ENCODE results near the gene AZU1. TPM values are rescaled to one million over a fixed set of nuclear protein-coding genes. Genes with fewer than 3 reads are reported as not detected.
A peak's percentile ranks its signal among the peaks of the same experiment; 100 is the strongest.

AZU1 gene
- total and polyA plus RNA-seq, 2 of the 8 experiments (the other 6 are each of a cell fraction or from before 2014, with no cell fraction given) = 0.80 to 1.3 TPM

DNA sequence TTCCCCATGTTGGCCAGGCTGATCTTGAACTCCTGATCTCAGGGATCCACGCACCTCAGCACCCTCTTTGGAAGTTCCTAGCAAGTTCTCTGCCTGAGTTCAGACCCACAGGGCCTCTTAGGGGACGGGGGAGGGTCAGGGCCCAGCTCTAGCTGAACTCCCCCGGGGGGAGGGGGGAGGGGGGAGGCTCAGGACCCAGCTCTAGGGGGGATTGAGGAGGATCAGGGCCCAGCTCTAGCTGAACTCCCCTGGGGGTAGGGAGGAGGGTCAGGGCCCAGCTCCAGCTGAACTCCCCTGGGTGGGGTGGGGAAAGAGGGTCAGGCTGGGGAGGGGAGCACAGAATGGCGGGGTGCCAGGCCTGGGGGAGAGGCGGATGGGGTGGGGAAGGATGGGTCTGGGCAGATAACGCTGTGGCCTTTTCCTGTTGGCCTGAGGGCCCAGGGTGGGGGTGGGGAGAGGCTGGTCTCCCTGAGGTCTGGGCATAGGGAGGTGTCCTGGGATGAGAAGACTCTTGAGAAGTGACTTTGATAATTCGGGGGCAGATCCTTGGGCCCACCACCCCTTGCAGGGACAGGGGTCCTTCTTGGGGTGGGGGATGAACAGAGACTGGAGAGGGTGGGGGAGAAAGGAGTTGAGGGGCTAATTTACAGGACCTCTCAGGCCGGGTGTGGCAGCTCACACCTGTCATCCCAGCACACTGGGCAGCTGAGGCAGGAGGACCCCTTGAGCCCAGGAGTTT lies 35.9 kb upstream of the AZU1 start:
- H2AK5ac ChIP-seq (ENCODE audit: low read depth, low read length) = 0 out of 2 replicates have a peak overlapping the region, but pooled peaks have one; percentile 53
- no peak overlapping the region for H3K4me2 ChIP-seq (ENCODE audit: insufficient read depth in 1 of 2, low read depth in 2 of 2, low read length in 2 of 2)
- H3K4ac ChIP-seq (replicated peaks; ENCODE audit: insufficient read length, low read depth, low read length) = no peak overlapping the region
- H2BK120ac ChIP-seq (replicated peaks; ENCODE audit: low read depth, low read length) = no peak overlapping the region
- DNase-seq (ENCODE audit: low read depth in 1 of 2, low spot score in 2 of 2) = no peak
- no peak overlapping the region for H3K23ac ChIP-seq (ENCODE audit: insufficient read length)
- no peak overlapping the region for H3K4me3 ChIP-seq (ENCODE audit: extremely low read depth in 1 of 4, insufficient read depth in 2 of 4, low read depth in 3 of 4, low read length in 4 of 4)
- H3K36me3 ChIP-seq (ENCODE audit: control insufficient read depth in 2 of 4, insufficient read depth in 4 of 4, low read length in 3 of 4) = no peaks in the 10 kb centered on the region
- peak overlapping the region; percentile 88; the same call in 1 of the 2 replicates for H2BK5ac ChIP-seq (ENCODE audit: low read depth, low read length)
- H3K23me2 ChIP-seq (ENCODE audit: low read depth, low read length) = peaks cover 2% of the 10 kb centered on the region; the same call in 1 of the 2 replicates
- TF ChIP-seq GABPA (IDR thresholded peaks at IDR 0.05; ENCODE audit: borderline replicate concordance, insufficient read depth, low read length) (no peak), SUZ12 (IDR thresholded peaks at IDR 0.05; ENCODE audit: low read length) (no peak), BRCA1 (IDR thresholded peaks at IDR 0.05; ENCODE audit: low read depth, low read length) (no peak), SIRT6 (IDR thresholded peaks at IDR 0.05; ENCODE audit: low read length) (no peak), TAF7 (optimal IDR thresholded peaks at IDR 0.05; ENCODE audit: borderline replicate concordance, low read depth, low read length) (no peak), POLR2AphosphoS5 (IDR thresholded peaks at IDR 0.05; ENCODE audit: low read depth, low read length) (no peak)
- no peak overlapping the region for H2BK20ac ChIP-seq (ENCODE audit: low read length)
- H3K18ac ChIP-seq (ENCODE audit: extremely low read depth, low read length) = peak overlapping the region; percentile 71; the same call in 1 of the 2 replicates
- no peaks in the 10 kb centered on the region for H3K9me3 ChIP-seq (ENCODE audit: insufficient read depth in 2 of 2, low read depth in 1 of 2, low read length in 1 of 2)
- no peaks in the 10 kb centered on the region for H3K79me2 ChIP-seq (ENCODE audit: control insufficient read depth in 1 of 2, insufficient read depth in 2 of 2, low read length in 2 of 2)
- no peak overlapping the region for H4K5ac ChIP-seq (ENCODE audit: insufficient read length, low read depth, low read length)
- ChIA-PET POLR2A (ENCODE audit: partially characterized antibody) (interaction anchor here (0.6 to 6.7 kb wide), 7 partner anchors 9 to 1367 kb away, joined by 3 to 85 read pairs (median 4); partner anchors contain the start of gene PTBP1), CTCF (ENCODE audit: partially characterized antibody) (interaction anchor here (0.9 to 5.2 kb wide), 4 partner anchors 8 to 22 kb away, joined by 3 to 23 read pairs (median 6); no protein-coding TSS in a partner anchor)
- no peak overlapping the region for H2BK15ac ChIP-seq (ENCODE audit: low read length)
- H3K9ac ChIP-seq (replicated peaks in 1 of 4; ENCODE audit: extremely low read depth in 1 of 4, low read depth in 3 of 4, low read length in 3 of 4) = no peak overlapping the region
- H3K4me1 ChIP-seq (replicated peaks in 1 of 4; ENCODE audit: control insufficient read depth in 3 of 4, insufficient read depth in 4 of 4, low read length in 3 of 4) = peaks cover 0 to 36% (median 17%) of the 10 kb centered on the region in 4 experiments; a peak in 6 of 7 replicates
- no peak overlapping the region for H4K91ac ChIP-seq (replicated peaks; ENCODE audit: insufficient read length, low read length)
- no peak overlapping the region; the same call in 1 of the 2 replicates for H4K8ac ChIP-seq (ENCODE audit: extremely low read depth, insufficient read depth, low read length)
- 63% methylated on average over 3 of the region's 8 CpGs; no CpG with 5 or more reads in 1 of the 2 experiments for WGBS, 2 experiments (ENCODE audit: extremely low coverage in 1 of 2, insufficient coverage in 1 of 2, insufficient read length in 1 of 2, insufficient replicate concordance in 2 of 2, low coverage in 1 of 2, low lambda C conversion rate in 2 of 2, missing lambda C conversion rate in 1 of 2)
- no peak overlapping the region; the same call in 1 of the 2 replicates for H3K27ac ChIP-seq (ENCODE audit: low read depth, low read length)
- peak overlapping the region; percentile 100; the same call in 1 of the 2 replicates for H2BK12ac ChIP-seq (ENCODE audit: low read depth, low read length)
- H3K79me1 ChIP-seq (ENCODE audit: low read depth, low read length) = no peaks in the 10 kb centered on the region; the same call in 1 of the 2 replicates
- H3K56ac ChIP-seq (replicated peaks; ENCODE audit: insufficient read length, low read depth, low read length) = no peak overlapping the region
- no peak overlapping the region for H3K14ac ChIP-seq (ENCODE audit: insufficient read length)
- H2AFZ ChIP-seq (ENCODE audit: low read length) = no peak overlapping the region
- H4K20me1 ChIP-seq (replicated peaks in 1 of 2; ENCODE audit: control insufficient read depth in 1 of 2, insufficient read depth in 2 of 2, low read length in 2 of 2) = no peaks in the 10 kb centered on the region
- FAIRE-seq = no peak
- no peaks in the 10 kb centered on the region for H3K27me3 ChIP-seq (replicated peaks in 1 of 4; ENCODE audit: control insufficient read depth in 3 of 4, extremely low read depth in 1 of 4, insufficient read depth in 3 of 4, low read length in 3 of 4)
